Embryonic facial prominence (tissue), 1 donor: ENCODE results near the gene COL12A1.

Source experiments
- DNase-seq: peaks from one replicate; pipeline ENCODE4 v3.0.0-alpha.2; 2016; ENCODE audit errors: extremely low spot score

Gene COL12A1

GRCh38 chr6:75176076-75176582, 29.7 kb downstream of the COL12A1 start:
- no peak for DNase-seq

GRCh38 chr6:75171986-75172385, 33.9 kb downstream of the COL12A1 start:
- no peak for DNase-seq

- peak; percentile 52 for DNase-seq
These were observed 34.3 kb downstream of the COL12A1 start for GRCh38 chr6:75171567-75171966.

- DNase-seq, result no peak
These were observed 34.9 kb downstream of the COL12A1 start for GRCh38 chr6:75170691-75171560.

- no peak for DNase-seq
These were observed 35.9 kb downstream of the COL12A1 start for GRCh38 chr6:75169689-75170586.

GRCh38 chr6:75167851-75168250, 38.0 kb downstream of the COL12A1 start:
- no peak for DNase-seq

GRCh38 chr6:75167325-75167724, 38.5 kb downstream of the COL12A1 start:
- no peak for DNase-seq

- DNase-seq, result no peak
These were observed 39.1 kb downstream of the COL12A1 start for GRCh38 chr6:75166773-75167172.

GRCh38 chr6:75166236-75166635, 39.6 kb downstream of the COL12A1 start:
- DNase-seq, result no peak

- no peak for DNase-seq
These were observed 47.7 kb downstream of the COL12A1 start for GRCh38 chr6:75158176-75158575.

GRCh38 chr6:75157336-75157735, 48.5 kb downstream of the COL12A1 start:
- DNase-seq, result no peak

GRCh38 chr6:75156186-75156878, 49.5 kb downstream of the COL12A1 start:
- no peak for DNase-seq

GRCh38 chr6:75155631-75156030, 50.2 kb downstream of the COL12A1 start:
- no peak for DNase-seq

GRCh38 chr6:75154973-75155372, 50.9 kb downstream of the COL12A1 start:
- no peak for DNase-seq

- DNase-seq, result no peak
These were observed 55.0 kb downstream of the COL12A1 start for GRCh38 chr6:75150685-75151412.

- no peak for DNase-seq
These were observed 56.2 kb downstream of the COL12A1 start for GRCh38 chr6:75149696-75150095.

- DNase-seq, result no peak
These were observed 56.6 kb downstream of the COL12A1 start for GRCh38 chr6:75149240-75149639.

- no peak for DNase-seq
These were observed 58.3 kb downstream of the COL12A1 start for GRCh38 chr6:75147512-75147911.

GRCh38 chr6:75145976-75146375, 59.9 kb downstream of the COL12A1 start:
- DNase-seq, result no peak

- no peak for DNase-seq
These were observed 60.6 kb downstream of the COL12A1 start for GRCh38 chr6:75145211-75145610.

- no peak for DNase-seq
These were observed 61.5 kb downstream of the COL12A1 start for GRCh38 chr6:75144386-75144785.
